BJ (cell line): ENCODE measurements around the gene SELENOI. TPM values are rescaled to one million over a fixed set of nuclear protein-coding genes. Genes with fewer than 3 reads are reported as not detected.

Experiments used
- CTCF ChIA-PET: fragments of 350-600 bp; formaldehyde crosslinking; extraction: SDS; loops from one replicate; lab custom pipeline; 2021; ENCODE audit warnings: antibody characterized with exemption, inconsistent platforms; lab: Yijun Ruan, JAX
- POLR2A ChIA-PET: fragments of 300-600 bp; sonication (Branson Sonifier 250); formaldehyde crosslinking; extraction: SDS; loops from one replicate; lab custom pipeline; 2021; ENCODE audit warnings: antibody characterized with exemption; lab: Charles Lee
- DNase-seq: peaks from one replicate; pipeline ENCODE4 v3.0.0-alpha.2; 2011; ENCODE audit warnings: low read depth
- H3K27me3 ChIP-seq: 2 replicates; pipeline ENCODE4 v1.6.0; 2011; ENCODE audit warnings: low read length; ENCODE audit not compliant: control insufficient read depth, insufficient read depth
- H3K36me3 ChIP-seq: 2 replicates; pipeline ENCODE4 v1.5.1; 2011; ENCODE audit warnings: low read length; ENCODE audit not compliant: control insufficient read depth, insufficient read depth
- H3K4me3 ChIP-seq: 2 replicates; pipeline ENCODE4 v1.5.1; 2011; ENCODE audit warnings: low read depth, mild to moderate bottlenecking, control low read depth, low read length
- polyA plus RNA-seq: library from polyadenylated mRNA; depleted of rRNA; stranded (reverse); fragments of >200 nt; gene quantifications from 2 replicates; pipeline ENCODE4 v1.2.3, GENCODE V29; 2011; rRNA removed
- TF ChIP-seq, protein P1 (sequence below): IDR thresholded peaks from 2 replicates; pipeline ENCODE4 v1.5.1; 2011; ENCODE audit warnings: low read depth, mild to moderate bottlenecking, control low read depth, inconsistent platforms, low read length, moderate library complexity; ENCODE audit not compliant: insufficient read depth

Gene SELENOI
- polyA plus RNA-seq, 1 experiment, result 9.5 TPM

DNA sequence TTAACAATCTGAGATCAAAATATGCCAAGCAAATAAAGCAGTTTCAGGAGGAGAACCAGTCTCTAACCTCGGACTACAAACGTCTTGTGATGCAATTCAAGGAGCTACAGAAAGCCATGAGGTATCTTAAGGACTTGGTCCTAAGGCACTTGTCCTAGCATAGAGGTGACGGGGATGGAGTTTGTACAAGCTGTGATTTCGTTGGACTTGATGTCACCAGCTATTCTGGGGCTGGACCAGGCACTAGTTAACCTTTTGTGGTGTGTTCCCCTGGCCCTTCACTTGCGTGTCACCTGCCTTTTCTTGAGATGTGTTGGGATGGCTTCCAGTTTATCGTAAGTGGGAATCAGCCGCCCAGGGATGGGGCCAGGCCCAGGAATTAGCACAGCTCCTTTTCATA is 98.3 kb downstream of the SELENOI start:
- Histone ChIP-seq H3K4me3 (no peak overlapping the region), H3K27me3 (peaks cover 2% of the 10 kb centered on the region), H3K36me3 (no peaks in the 10 kb centered on the region)
- ChIA-PET CTCF (interaction anchor here (1.2 kb wide), 1 partner anchor 15 kb away, joined by 3 read pairs; no protein-coding TSS in a partner anchor), POLR2A (interaction anchor here (0.6 kb wide), 1 partner anchor 52 kb away, joined by 3 read pairs; no protein-coding TSS in a partner anchor)
- no peak for DNase-seq
- TF ChIP-seq, protein P1, sequence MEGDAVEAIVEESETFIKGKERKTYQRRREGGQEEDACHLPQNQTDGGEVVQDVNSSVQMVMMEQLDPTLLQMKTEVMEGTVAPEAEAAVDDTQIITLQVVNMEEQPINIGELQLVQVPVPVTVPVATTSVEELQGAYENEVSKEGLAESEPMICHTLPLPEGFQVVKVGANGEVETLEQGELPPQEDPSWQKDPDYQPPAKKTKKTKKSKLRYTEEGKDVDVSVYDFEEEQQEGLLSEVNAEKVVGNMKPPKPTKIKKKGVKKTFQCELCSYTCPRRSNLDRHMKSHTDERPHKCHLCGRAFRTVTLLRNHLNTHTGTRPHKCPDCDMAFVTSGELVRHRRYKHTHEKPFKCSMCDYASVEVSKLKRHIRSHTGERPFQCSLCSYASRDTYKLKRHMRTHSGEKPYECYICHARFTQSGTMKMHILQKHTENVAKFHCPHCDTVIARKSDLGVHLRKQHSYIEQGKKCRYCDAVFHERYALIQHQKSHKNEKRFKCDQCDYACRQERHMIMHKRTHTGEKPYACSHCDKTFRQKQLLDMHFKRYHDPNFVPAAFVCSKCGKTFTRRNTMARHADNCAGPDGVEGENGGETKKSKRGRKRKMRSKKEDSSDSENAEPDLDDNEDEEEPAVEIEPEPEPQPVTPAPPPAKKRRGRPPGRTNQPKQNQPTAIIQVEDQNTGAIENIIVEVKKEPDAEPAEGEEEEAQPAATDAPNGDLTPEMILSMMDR, result no peak

Other genes starting within 250 kb of the SELENOI start
- 1.3 and 2.3 TPM in 2 replicates for gene GAREM2, start 173.1 kb upstream of the SELENOI start, polyA plus RNA-seq
- gene HADHA, start 101.5 kb upstream of the SELENOI start, polyA plus RNA-seq, result 111 and 136 TPM in 2 replicates
- gene HADHB, start 101.2 kb upstream of the SELENOI start, polyA plus RNA-seq, result 99.4 and 144 TPM in 2 replicates
- 0.12 and 0.20 TPM in 2 replicates for gene ADGRF3, start 646 bp downstream of the SELENOI start, polyA plus RNA-seq
- 0.05 and 0.22 TPM in 2 replicates for gene DRC1, start 55.8 kb downstream of the SELENOI start, polyA plus RNA-seq
- 0.10 and 0.16 TPM in 2 replicates for gene OTOF, start 132.0 kb downstream of the SELENOI start, polyA plus RNA-seq